WTC11 (cell line): ENCODE results near the gene EYS. TPM values are rescaled to one million over a fixed set of nuclear protein-coding genes. Genes with fewer than 3 reads are reported as not detected.
A peak's percentile ranks its signal among the peaks of the same experiment; 100 is the strongest.

ENCODE experiments used
- ATAC-seq: fragments of 200-7000 bp; cut with Tn5 transposase; 2 replicates; pipeline ENCODE4 v1.10.0; 2021; ENCODE audit warnings: mild to moderate bottlenecking, moderate library complexity
- CTCF ChIA-PET: fragments of 300-600 bp; sonication (Branson Sonifier 250); formaldehyde crosslinking; loops from one replicate; lab custom pipeline; 2021; ENCODE audit warnings: antibody characterized with exemption; lab: Charles Lee
- POLR2A ChIA-PET: fragments of 350-600 bp; sonication (Branson Sonifier 250); formaldehyde crosslinking; loops from one replicate; lab custom pipeline; 2021; ENCODE audit warnings: antibody characterized with exemption; lab: Charles Lee
- DNase-seq: peaks from one replicate; pipeline ENCODE4 v3.0.0; 2021; ENCODE audit warnings: low spot score
- H3K27ac Mint-ChIP-seq: 2 replicates; pipeline ENCODE4 v1.8.0; 2021; ENCODE audit warnings: mixed read lengths
- H3K27me3 Mint-ChIP-seq: 2 replicates; pipeline ENCODE4 v1.8.0; 2021; ENCODE audit warnings: low read depth, mild to moderate bottlenecking, moderate library complexity, mixed read lengths
- H3K36me3 Mint-ChIP-seq: 2 replicates; pipeline ENCODE4 v1.8.0; 2021; ENCODE audit warnings: mixed read lengths
- H3K4me1 Mint-ChIP-seq: 2 replicates; pipeline ENCODE4 v1.8.0; 2022; ENCODE audit warnings: mixed read lengths
- H3K4me3 Mint-ChIP-seq: 2 replicates; pipeline ENCODE4 v1.8.0; 2021; ENCODE audit warnings: mild to moderate bottlenecking, moderate library complexity, mixed read lengths
- H3K9me3 Mint-ChIP-seq: 2 replicates; pipeline ENCODE4 v1.8.0; 2021; ENCODE audit warnings: mixed read lengths
- CBFB ChIP-seq: sonication (generic); formaldehyde crosslinking; IDR thresholded peaks from 2 replicates; pipeline ENCODE4 v1.8.1; 2022; ENCODE audit warnings: mild to moderate bottlenecking, low read depth, missing genetic modification reagents
- E2F4 ChIP-seq: sonication (generic); formaldehyde crosslinking; IDR thresholded peaks from 2 replicates; pipeline ENCODE4 v1.8.1; 2022; ENCODE audit warnings: low read depth, mild to moderate bottlenecking, moderate library complexity, missing genetic modification reagents, borderline replicate concordance
- ETV6 ChIP-seq: sonication (generic); formaldehyde crosslinking; IDR thresholded peaks from 2 replicates; pipeline ENCODE4 v1.8.1; 2022; ENCODE audit warnings: mild to moderate bottlenecking, missing genetic modification reagents
- FOXJ3 ChIP-seq: sonication (generic); formaldehyde crosslinking; IDR thresholded peaks from 2 replicates; pipeline ENCODE4 v1.9.0; 2021; ENCODE audit warnings: missing genetic modification reagents, mild to moderate bottlenecking, borderline replicate concordance
- FOXK1 ChIP-seq: sonication (generic); formaldehyde crosslinking; IDR thresholded peaks from 2 replicates; pipeline ENCODE4 v1.8.0; 2022; ENCODE audit warnings: mild to moderate bottlenecking, moderate library complexity, missing genetic modification reagents
- JUN ChIP-seq: sonication (generic); formaldehyde crosslinking; IDR thresholded peaks from 2 replicates; pipeline ENCODE4 v1.8.0; 2023; ENCODE audit warnings: mild to moderate bottlenecking, missing genetic modification reagents
- KAT7 ChIP-seq: sonication (generic); formaldehyde crosslinking; IDR thresholded peaks from 2 replicates; pipeline ENCODE4 v1.8.1; 2023; ENCODE audit warnings: missing genetic modification reagents, mild to moderate bottlenecking, borderline replicate concordance
- MYBL2 ChIP-seq: sonication (generic); formaldehyde crosslinking; IDR thresholded peaks from 2 replicates; pipeline ENCODE4 v1.8.1; 2023; ENCODE audit warnings: mild to moderate bottlenecking, moderate library complexity, missing genetic modification reagents
- NFATC4 ChIP-seq: fragments of 250-450 bp; sonication (Bioruptor Pico); IDR thresholded peaks from 2 replicates; pipeline ENCODE4 v1.9.0; 2021; ENCODE audit warnings: mild to moderate bottlenecking
- NR3C1 ChIP-seq: sonication (generic); formaldehyde crosslinking; conservative IDR thresholded peaks from 2 replicates; pipeline ENCODE4 v1.8.1; 2023; ENCODE audit warnings: low read depth, mild to moderate bottlenecking, missing genetic modification reagents
- SMAD3 ChIP-seq: sonication (generic); formaldehyde crosslinking; IDR thresholded peaks from 2 replicates; pipeline ENCODE4 v1.8.0; 2022; ENCODE audit warnings: missing genetic modification reagents, mild to moderate bottlenecking, borderline replicate concordance
- TEAD4 ChIP-seq: sonication (generic); formaldehyde crosslinking; IDR thresholded peaks from 2 replicates; pipeline ENCODE4 v1.8.0; 2022; ENCODE audit warnings: mild to moderate bottlenecking, missing genetic modification reagents
- USF2 ChIP-seq: sonication (generic); formaldehyde crosslinking; IDR thresholded peaks from 2 replicates; pipeline ENCODE4 v1.8.1; 2023; ENCODE audit warnings: mild to moderate bottlenecking, missing genetic modification reagents, moderate library complexity
- ZNF263 ChIP-seq: sonication (generic); formaldehyde crosslinking; IDR thresholded peaks from 2 replicates; pipeline ENCODE4 v1.8.1; 2022; ENCODE audit warnings: low read depth, mild to moderate bottlenecking, moderate library complexity, missing genetic modification reagents
- ZNF281 ChIP-seq: sonication (generic); formaldehyde crosslinking; IDR thresholded peaks from 2 replicates; pipeline ENCODE4 v1.8.0; 2023; ENCODE audit warnings: mild to moderate bottlenecking, missing genetic modification reagents
- ZNF512 ChIP-seq: sonication (generic); formaldehyde crosslinking; IDR thresholded peaks from 2 replicates; pipeline ENCODE4 v1.8.1; 2022; ENCODE audit warnings: missing genetic modification reagents, borderline replicate concordance
- total RNA-seq: library from RNA; stranded (reverse); gene quantifications from 3 replicates; pipeline ENCODE4 v1.2.3, GENCODE V29; 2021

Gene EYS
- total RNA-seq, 1 experiment from 2014 or later, result not detected

GRCh38 chr6:63674635-63675034 lies 2032.4 kb downstream of the EYS start:
- Mint-ChIP-seq H3K36me3 (no peaks in the 10 kb centered on the region), H3K27ac (no peak overlapping the region), H3K4me1 (peaks cover 19% of the 10 kb centered on the region), H3K9me3 (no peaks in the 10 kb centered on the region), H3K4me3 (no peak overlapping the region), H3K27me3 (no peaks in the 10 kb centered on the region)
- DNase-seq (no peak), ATAC-seq (no peak)
- ChIA-PET POLR2A (no interaction called here), CTCF (no interaction called here)
- TF ChIP-seq ETV6 (CRISPR knock-in tag), result no peak
- TF ChIP-seq ZNF512 (CRISPR knock-in tag), result no peak
- no peak for TF ChIP-seq E2F4 (CRISPR knock-in tag)
- no peak for TF ChIP-seq KAT7
- TF ChIP-seq CBFB (CRISPR knock-in tag), result no peak
- no peak for TF ChIP-seq TEAD4 (CRISPR knock-in tag)
- no peak for TF ChIP-seq NR3C1
- no peak for TF ChIP-seq ZNF281
- TF ChIP-seq USF2 (CRISPR knock-in tag), result no peak
- TF ChIP-seq SMAD3 (CRISPR knock-in tag), result no peak

- ChIA-PET CTCF (interaction anchor here (2.2 kb wide), 1 partner anchor 75 kb away, joined by 7 read pairs; no protein-coding TSS in a partner anchor), POLR2A (interaction anchor here (0.6 kb wide), 1 partner anchor 29 kb away, joined by 3 read pairs; no protein-coding TSS in a partner anchor)
- Mint-ChIP-seq H3K4me1 (peaks cover 16% of the 10 kb centered on the region), H3K27me3 (no peaks in the 10 kb centered on the region), H3K9me3 (no peaks in the 10 kb centered on the region), H3K27ac (0 out of 2 replicates have a peak overlapping the region, but pooled peaks have one; percentile 29), H3K36me3 (no peaks in the 10 kb centered on the region), H3K4me3 (no peak overlapping the region)
- ATAC-seq (no peak), DNase-seq (no peak)
- no peak for TF ChIP-seq NFATC4 (CRISPR knock-in tag)
- no peak for TF ChIP-seq JUN (CRISPR knock-in tag)
- no peak for TF ChIP-seq FOXK1 (CRISPR knock-in tag)
- no peak for TF ChIP-seq MYBL2 (CRISPR knock-in tag)
- no peak for TF ChIP-seq ZNF263
- no peak for TF ChIP-seq FOXJ3 (CRISPR knock-in tag)
- no peak for TF ChIP-seq USF2 (CRISPR knock-in tag)
These were observed 2033.3 kb downstream of the EYS start for GRCh38 chr6:63673692-63674091.
